Upper lobe of left lung (tissue), 4 donors: ENCODE results near the gene NSUN2.

Source experiments
- EP300 ChIP-seq, 4 donors: sonication (generic); formaldehyde crosslinking; IDR thresholded peaks; one replicate each; pipeline ENCODE4 v1.5.1; 2017; ENCODE audit warnings: antibody characterized with exemption in 4 of 4, control low read depth in 2 of 4
- POLR2A ChIP-seq, 4 donors: fragments of 450-650 bp; IDR thresholded peaks; one replicate each; pipeline ENCODE4 v1.5.1; 2016 to 2017; ENCODE audit warnings: antibody characterized with exemption in 4 of 4, mild to moderate bottlenecking in 2 of 4
- POLR2AphosphoS5 ChIP-seq, 2 donors: sonication (generic); formaldehyde crosslinking; IDR thresholded peaks; one replicate each; pipeline ENCODE4 v1.5.1; 2017; ENCODE audit warnings: antibody characterized with exemption in 2 of 2
- TF ChIP-seq, protein P1 (sequence below), 6 experiments: fragments of 450-650 bp in 4 of 6; fragments of 200-600 bp in 2 of 6; sonication (generic) in 2 of 6; IDR thresholded peaks; one replicate each; pipeline ENCODE4 v1.5.1; 2016 to 2019; ENCODE audit warnings: antibody characterized with exemption in 6 of 6

DNA sequence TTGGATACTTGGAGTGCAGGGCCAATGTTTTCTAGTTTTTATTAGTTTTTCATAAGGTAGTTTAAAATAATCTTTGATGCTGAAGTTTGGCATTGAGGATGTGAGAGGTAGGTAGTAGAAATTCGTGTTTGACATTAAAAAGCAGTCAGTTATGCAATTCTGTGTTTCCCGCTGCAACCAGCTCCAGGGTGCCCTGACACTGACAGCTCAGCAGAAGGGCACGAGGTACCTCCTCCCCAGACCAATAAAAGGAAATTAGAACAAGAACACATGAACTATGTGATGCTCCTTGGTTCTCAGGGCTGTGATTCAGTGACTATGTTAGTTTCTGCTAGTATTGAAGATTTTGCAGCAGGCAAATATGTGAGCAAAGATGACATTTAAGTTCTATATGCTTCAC, 40.2 kb downstream of the NSUN2 start:
- TF ChIP-seq, protein P1, sequence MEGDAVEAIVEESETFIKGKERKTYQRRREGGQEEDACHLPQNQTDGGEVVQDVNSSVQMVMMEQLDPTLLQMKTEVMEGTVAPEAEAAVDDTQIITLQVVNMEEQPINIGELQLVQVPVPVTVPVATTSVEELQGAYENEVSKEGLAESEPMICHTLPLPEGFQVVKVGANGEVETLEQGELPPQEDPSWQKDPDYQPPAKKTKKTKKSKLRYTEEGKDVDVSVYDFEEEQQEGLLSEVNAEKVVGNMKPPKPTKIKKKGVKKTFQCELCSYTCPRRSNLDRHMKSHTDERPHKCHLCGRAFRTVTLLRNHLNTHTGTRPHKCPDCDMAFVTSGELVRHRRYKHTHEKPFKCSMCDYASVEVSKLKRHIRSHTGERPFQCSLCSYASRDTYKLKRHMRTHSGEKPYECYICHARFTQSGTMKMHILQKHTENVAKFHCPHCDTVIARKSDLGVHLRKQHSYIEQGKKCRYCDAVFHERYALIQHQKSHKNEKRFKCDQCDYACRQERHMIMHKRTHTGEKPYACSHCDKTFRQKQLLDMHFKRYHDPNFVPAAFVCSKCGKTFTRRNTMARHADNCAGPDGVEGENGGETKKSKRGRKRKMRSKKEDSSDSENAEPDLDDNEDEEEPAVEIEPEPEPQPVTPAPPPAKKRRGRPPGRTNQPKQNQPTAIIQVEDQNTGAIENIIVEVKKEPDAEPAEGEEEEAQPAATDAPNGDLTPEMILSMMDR (IDR thresholded peaks at IDR 0.05) = no peak
- TF ChIP-seq POLR2A (IDR thresholded peaks at IDR 0.05) (no peak), POLR2AphosphoS5 (IDR thresholded peaks at IDR 0.05) (no peak), EP300 (IDR thresholded peaks at IDR 0.05) (no peak)
